A673 (cell line): Measurements from ENCODE around the gene GPX3. TPM values are rescaled to one million over a fixed set of nuclear protein-coding genes. Genes with fewer than 3 reads are reported as not detected.

Experiments used
- BruUV-seq: library from RNA; stranded (reverse); fragments of 400-500 nt; replicated peaks from 2 replicates; lab custom pipeline; 2021; lab: Mats Ljungman, UMichigan
- CTCF ChIA-PET: fragments of 300-600 bp; sonication (Branson Sonifier 250); formaldehyde crosslinking; loops from one replicate; lab custom pipeline; 2022; ENCODE audit warnings: antibody characterized with exemption; lab: Charles Lee
- POLR2A ChIA-PET: fragments of 300-600 bp; sonication (Branson Sonifier 250); formaldehyde crosslinking; loops from one replicate; lab custom pipeline; 2022; ENCODE audit warnings: antibody characterized with exemption; ENCODE audit not compliant: low non-redundant PET; lab: Charles Lee
- DNase-seq: peaks from one replicate; pipeline ENCODE4 v3.0.0-alpha.2; 2015; ENCODE audit warnings: low spot score
- H3K27ac ChIP-seq: fragments of 200-600 bp; sonication (generic); 2 replicates; pipeline ENCODE4 v1.5.1; 2016; ENCODE audit warnings: mixed run types, low read depth, mild to moderate bottlenecking, mixed read lengths, antibody characterized with exemption, low read length; ENCODE audit not compliant: poor library complexity, severe bottlenecking
- H3K27me3 ChIP-seq: fragments of 200-600 bp; sonication (generic); replicated peaks from 2 replicates; pipeline ENCODE4 v1.6.1; 2017; ENCODE audit warnings: mixed run types, low read depth, mild to moderate bottlenecking, mixed read lengths, antibody characterized with exemption, low read length; ENCODE audit not compliant: insufficient read depth, poor library complexity
- H3K36me3 ChIP-seq: fragments of 200-600 bp; sonication (generic); 2 replicates; pipeline ENCODE4 v1.6.1; 2016; ENCODE audit warnings: mixed run types, mild to moderate bottlenecking, mixed read lengths, antibody characterized with exemption, low read length; ENCODE audit not compliant: insufficient read depth, poor library complexity, severe bottlenecking
- H3K4me1 ChIP-seq: fragments of 200-600 bp; sonication (generic); 2 replicates; pipeline ENCODE4 v1.6.1; 2017; ENCODE audit warnings: mixed run types, mild to moderate bottlenecking, mixed read lengths, antibody characterized with exemption, low read length; ENCODE audit not compliant: insufficient read depth, poor library complexity, severe bottlenecking
- H3K4me3 ChIP-seq: fragments of 200-600 bp; sonication (generic); 2 replicates; pipeline ENCODE4 v1.5.1; 2016; ENCODE audit warnings: low read depth, mixed run types, mild to moderate bottlenecking, mixed read lengths, low read length; ENCODE audit not compliant: poor library complexity, severe bottlenecking
- H3K9me3 ChIP-seq: fragments of 200-600 bp; sonication (generic); 2 replicates; pipeline ENCODE4 v1.6.1; 2016; ENCODE audit warnings: mixed run types, low read depth, mild to moderate bottlenecking, mixed read lengths, antibody characterized with exemption, low read length; ENCODE audit not compliant: poor library complexity, severe bottlenecking
- EZH2 ChIP-seq: fragments of 200-600 bp; sonication (generic); IDR thresholded peaks from 2 replicates; pipeline ENCODE4 v1.6.1; 2017; ENCODE audit warnings: borderline replicate concordance, low read depth, mild to moderate bottlenecking, mixed read lengths, antibody characterized with exemption, low read length; ENCODE audit not compliant: poor library complexity, severe bottlenecking
- intact Hi-C: fragments of 100-400 bp; cut with micrococcal nuclease; formaldehyde crosslinking; loops from one replicate; pipeline ENCODE4 v1.10.0; 2022; ENCODE audit not compliant: unreplicated experiment
- total RNA-seq: library from RNA; stranded (reverse); gene quantifications from 2 replicates; pipeline ENCODE4 v1.2.3, GENCODE V29; 2021
- TF ChIP-seq, protein P1 (sequence below): fragments of 300-800, 200-600 bp; sonication (generic); conservative IDR thresholded peaks from 2 replicates; pipeline ENCODE4 v1.5.1; 2017; ENCODE audit warnings: low read depth, mild to moderate bottlenecking, antibody characterized with exemption, low read length, moderate library complexity, mixed read lengths

GPX3 gene
- total RNA-seq, 1 experiment from 2014 or later, result 0.19 TPM

DNA sequence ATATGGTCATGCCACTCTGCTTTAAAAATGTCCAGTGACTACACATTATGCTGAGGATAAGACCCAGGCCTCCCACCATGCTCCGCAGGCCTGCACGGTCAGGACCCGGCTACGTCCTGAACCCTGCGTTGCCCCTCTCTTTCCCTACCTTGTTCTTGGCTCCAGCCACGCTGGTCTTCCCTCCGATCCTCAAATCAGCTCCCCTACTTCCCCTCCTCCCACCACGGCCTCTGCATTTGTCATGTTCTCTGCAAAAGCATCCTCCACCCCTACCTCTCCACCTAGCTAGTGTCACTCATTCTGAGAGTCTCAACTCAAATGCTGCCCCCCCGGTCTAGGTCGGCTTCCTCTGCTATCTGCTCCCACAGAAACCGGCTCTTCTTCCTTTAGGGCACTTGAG is 11.2 kb downstream of the GPX3 start:
- TF ChIP-seq, protein P1, sequence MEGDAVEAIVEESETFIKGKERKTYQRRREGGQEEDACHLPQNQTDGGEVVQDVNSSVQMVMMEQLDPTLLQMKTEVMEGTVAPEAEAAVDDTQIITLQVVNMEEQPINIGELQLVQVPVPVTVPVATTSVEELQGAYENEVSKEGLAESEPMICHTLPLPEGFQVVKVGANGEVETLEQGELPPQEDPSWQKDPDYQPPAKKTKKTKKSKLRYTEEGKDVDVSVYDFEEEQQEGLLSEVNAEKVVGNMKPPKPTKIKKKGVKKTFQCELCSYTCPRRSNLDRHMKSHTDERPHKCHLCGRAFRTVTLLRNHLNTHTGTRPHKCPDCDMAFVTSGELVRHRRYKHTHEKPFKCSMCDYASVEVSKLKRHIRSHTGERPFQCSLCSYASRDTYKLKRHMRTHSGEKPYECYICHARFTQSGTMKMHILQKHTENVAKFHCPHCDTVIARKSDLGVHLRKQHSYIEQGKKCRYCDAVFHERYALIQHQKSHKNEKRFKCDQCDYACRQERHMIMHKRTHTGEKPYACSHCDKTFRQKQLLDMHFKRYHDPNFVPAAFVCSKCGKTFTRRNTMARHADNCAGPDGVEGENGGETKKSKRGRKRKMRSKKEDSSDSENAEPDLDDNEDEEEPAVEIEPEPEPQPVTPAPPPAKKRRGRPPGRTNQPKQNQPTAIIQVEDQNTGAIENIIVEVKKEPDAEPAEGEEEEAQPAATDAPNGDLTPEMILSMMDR, result no peak
- no peak for TF ChIP-seq EZH2
- Histone ChIP-seq H3K4me3 (no peak overlapping the region), H3K4me1 (no peaks in the 10 kb centered on the region), H3K36me3 (peaks cover 3% of the 10 kb centered on the region), H3K27me3 (no peaks in the 10 kb centered on the region), H3K27ac (no peak overlapping the region), H3K9me3 (no peaks in the 10 kb centered on the region)
- ChIA-PET CTCF (no interaction called here), POLR2A (no interaction called here)
- intact Hi-C loops, result no loop called here
- no TSS peak for BruUV-seq
- no peak for DNase-seq

DNA sequence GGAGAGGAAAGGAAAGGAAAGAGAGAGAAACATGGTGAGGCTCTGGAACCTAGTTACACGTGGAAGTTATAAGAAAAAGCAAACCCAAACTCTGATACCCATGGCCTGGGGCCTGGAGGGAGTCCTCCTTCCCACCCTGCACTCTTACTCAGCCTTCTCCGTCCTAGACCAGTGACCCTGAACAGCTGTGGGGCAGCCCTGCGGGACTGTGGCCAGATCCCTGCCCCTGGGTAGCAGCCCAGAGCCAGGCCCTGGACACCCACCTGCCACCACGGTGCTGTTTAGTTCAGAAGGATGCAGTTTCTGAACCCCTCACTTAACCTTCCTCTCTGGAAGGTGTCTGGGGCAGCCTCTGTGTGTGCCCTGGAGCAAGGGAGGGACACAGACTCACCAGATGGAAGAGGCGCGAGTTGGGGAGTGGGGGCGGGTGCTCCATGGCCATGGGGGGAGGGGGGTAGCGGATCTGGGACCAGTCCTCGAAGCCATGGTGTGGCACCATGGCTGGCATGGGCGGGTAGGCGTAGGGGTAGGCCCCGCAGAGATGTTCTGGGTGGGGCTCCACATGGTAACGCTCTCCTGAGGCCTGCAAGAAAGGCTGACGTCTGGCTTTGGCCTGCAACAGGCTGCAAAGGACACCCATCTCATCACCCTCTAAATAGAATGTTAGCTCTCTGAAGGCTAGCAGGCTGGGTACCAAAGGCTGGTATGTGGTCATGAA is 13.0 kb downstream of the GPX3 start:
- CTCF ChIA-PET, result no interaction called here
- no peak overlapping the region for H3K4me3 ChIP-seq
- H3K27me3 ChIP-seq, result no peaks in the 10 kb centered on the region
- no peaks in the 10 kb centered on the region for H3K4me1 ChIP-seq
- BruUV-seq, result no TSS peak
- TF ChIP-seq, protein P1, result no peak
- TF ChIP-seq EZH2, result no peak
- no peak overlapping the region for H3K27ac ChIP-seq
- no peaks in the 10 kb centered on the region for H3K9me3 ChIP-seq
- intact Hi-C loops, result no loop called here
- POLR2A ChIA-PET, result no interaction called here
- peaks cover 3% of the 10 kb centered on the region for H3K36me3 ChIP-seq
- no peak for DNase-seq

DNA sequence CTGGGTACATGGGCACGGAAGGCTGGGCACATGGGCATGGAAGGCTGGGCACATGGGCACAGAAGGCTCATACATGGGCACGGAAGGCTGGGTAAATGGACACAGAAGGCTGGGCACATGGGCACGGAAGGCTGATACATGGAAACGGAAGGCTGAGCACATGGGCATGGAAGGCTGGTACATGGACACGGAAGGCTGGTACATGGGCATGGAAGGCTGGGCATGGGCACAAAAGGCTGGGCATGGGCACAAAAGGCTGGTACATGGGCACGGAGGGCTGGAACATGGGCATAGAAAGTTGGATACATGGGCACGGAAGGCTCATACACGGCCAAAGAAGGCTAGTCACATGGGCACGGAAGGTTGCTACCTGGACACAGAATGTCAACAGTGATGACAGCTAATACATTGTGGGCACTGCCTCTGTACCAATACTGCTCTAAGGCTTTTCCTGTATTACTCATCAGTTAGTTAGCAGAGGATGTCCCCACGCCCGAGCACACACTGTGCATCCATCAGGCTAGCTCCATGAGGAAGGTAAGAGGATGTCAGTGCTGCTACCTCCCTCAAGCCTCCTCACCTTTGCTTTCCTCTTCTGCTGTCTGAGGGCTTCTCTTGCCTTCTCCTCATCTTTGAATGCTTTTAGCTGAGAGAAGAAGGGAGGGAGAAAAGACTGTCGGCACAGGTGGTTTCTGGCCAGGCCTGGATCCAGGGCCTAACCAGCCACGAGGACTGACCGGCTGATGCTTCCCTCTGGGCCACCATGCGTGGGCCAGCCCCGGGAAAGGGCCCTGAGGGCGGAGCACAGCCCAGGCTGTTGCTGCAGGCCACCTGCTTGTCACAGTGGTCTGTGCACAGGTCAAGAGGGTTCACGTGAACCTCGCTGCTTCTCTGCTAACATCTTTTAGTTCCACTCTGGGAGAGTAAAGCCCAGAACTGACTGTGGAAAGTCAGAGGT is 14.3 kb downstream of the GPX3 start:
- no peaks in the 10 kb centered on the region for H3K27me3 ChIP-seq
- H3K36me3 ChIP-seq, result peaks cover 3% of the 10 kb centered on the region
- no peak overlapping the region for H3K27ac ChIP-seq
- ChIA-PET CTCF (no interaction called here), POLR2A (no interaction called here)
- DNase-seq, result no peak
- H3K9me3 ChIP-seq, result no peaks in the 10 kb centered on the region
- TF ChIP-seq, protein P1, result no peak
- TF ChIP-seq EZH2, result no peak
- BruUV-seq, result no TSS peak
- intact Hi-C loops, result no loop called here
- no peak overlapping the region for H3K4me3 ChIP-seq
- no peaks in the 10 kb centered on the region for H3K4me1 ChIP-seq
